Measurements from ENCODE around the gene PRAF2.

The PRAF2 gene

GRCh38 chrX:49040376-49040955 lies 33.3 kb downstream of the PRAF2 start:
- Histone ChIP-seq H3K4me3 (ENCODE audit: low read length in 2 of 2) (peak overlapping the region in 1 of 2 donors; percentile 15), H3K18ac (ENCODE audit: low read length) (no peak overlapping the region), H3K27ac (replicated peaks; ENCODE audit: low read length) (peak overlapping the region; percentile 18)

GRCh38 chrX:49039598-49040375 lies 34.0 kb downstream of the PRAF2 start:
- Histone ChIP-seq H2BK120ac (ENCODE audit: low read depth, low read length) (no peak overlapping the region), H3K9me3 (replicated peaks in 1 of 2; ENCODE audit: control insufficient read depth in 2 of 2, insufficient read depth in 1 of 2, low read depth in 1 of 2, low read length in 2 of 2) (no peaks in the 10 kb centered on the region), H3K4me2 (ENCODE audit: insufficient read depth, low read length, poor library complexity, severe bottlenecking) (peak overlapping the region; percentile 28), H3K27me3 (ENCODE audit: control insufficient read depth in 3 of 3, insufficient read depth in 3 of 3, low read depth in 1 of 3, low read length in 3 of 3) (no peaks in the 10 kb centered on the region), H3K14ac (ENCODE audit: low read length) (no peak overlapping the region), H3K23ac (ENCODE audit: low read depth, low read length, poor library complexity) (no peak overlapping the region), H3K36me3 (replicated peaks in 1 of 2; ENCODE audit: control insufficient read depth in 2 of 2, insufficient read depth in 2 of 2, low read length in 2 of 2) (peaks cover 19 to 33% of the 10 kb centered on the region in 2 donors), H4K8ac (ENCODE audit: low read depth, low read length) (no peak overlapping the region), H3K9ac (ENCODE audit: low read depth, low read length, poor library complexity) (no peak overlapping the region), H3K4ac (ENCODE audit: low read length) (no peak overlapping the region), H2BK15ac (ENCODE audit: low read length) (no peak overlapping the region), H3K79me1 (ENCODE audit: low read depth, low read length) (peaks cover 2% of the 10 kb centered on the region), H3K27ac (replicated peaks; ENCODE audit: low read length) (peak overlapping the region; percentile 87), H2BK5ac (ENCODE audit: low read length) (no peak overlapping the region), H3K4me3 (ENCODE audit: low read length in 2 of 2) (peak overlapping the region in 1 of 2 donors; percentile 15), H3K18ac (ENCODE audit: low read length) (peak overlapping the region; percentile 52), H2BK12ac (ENCODE audit: low read length) (peak overlapping the region; percentile 16), H2AK5ac (ENCODE audit: low read depth, low read length) (no peak overlapping the region), H3K4me1 (ENCODE audit: control insufficient read depth in 2 of 2, insufficient read depth in 1 of 2, low read depth in 1 of 2, low read length in 2 of 2) (peaks cover 8 to 17% of the 10 kb centered on the region in 2 donors), H2AFZ (ENCODE audit: low read length) (peak overlapping the region; percentile 4), H4K91ac (ENCODE audit: low read depth, low read length, poor library complexity) (no peak overlapping the region)
- WGBS, 2 donors (ENCODE audit: extremely low coverage in 2 of 2, insufficient read length in 2 of 2, insufficient replicate concordance in 1 of 2), result no CpG with 5 or more reads among the region's 9 CpGs
- DNase-seq (ENCODE audit: low spot score), result peak; percentile 74

More at GRCh38 chrX:49040376-49040955, 33.3 kb downstream of the PRAF2 start:
- no peak overlapping the region for H2BK15ac ChIP-seq (ENCODE audit: low read length)
- no peak overlapping the region for H3K23ac ChIP-seq (ENCODE audit: low read depth, low read length, poor library complexity)
- H3K36me3 ChIP-seq (replicated peaks in 1 of 2; ENCODE audit: control insufficient read depth in 2 of 2, insufficient read depth in 2 of 2, low read length in 2 of 2), result peaks cover 19 to 33% of the 10 kb centered on the region in 2 donors
- peaks cover 8 to 17% of the 10 kb centered on the region in 2 donors for H3K4me1 ChIP-seq (ENCODE audit: control insufficient read depth in 2 of 2, insufficient read depth in 1 of 2, low read depth in 1 of 2, low read length in 2 of 2)
- H2AK5ac ChIP-seq (ENCODE audit: low read depth, low read length), result no peak overlapping the region
- H2BK12ac ChIP-seq (ENCODE audit: low read length), result no peak overlapping the region
- H3K9me3 ChIP-seq (replicated peaks in 1 of 2; ENCODE audit: control insufficient read depth in 2 of 2, insufficient read depth in 1 of 2, low read depth in 1 of 2, low read length in 2 of 2), result no peaks in the 10 kb centered on the region
- no peaks in the 10 kb centered on the region for H3K27me3 ChIP-seq (ENCODE audit: control insufficient read depth in 3 of 3, insufficient read depth in 3 of 3, low read depth in 1 of 3, low read length in 3 of 3)
- H3K79me1 ChIP-seq (ENCODE audit: low read depth, low read length), result peaks cover 2% of the 10 kb centered on the region
- H4K91ac ChIP-seq (ENCODE audit: low read depth, low read length, poor library complexity), result no peak overlapping the region
- H3K14ac ChIP-seq (ENCODE audit: low read length), result no peak overlapping the region
- H3K9ac ChIP-seq (ENCODE audit: low read depth, low read length, poor library complexity), result no peak overlapping the region
- no peak overlapping the region for H4K8ac ChIP-seq (ENCODE audit: low read depth, low read length)
- H3K4me2 ChIP-seq (ENCODE audit: insufficient read depth, low read length, poor library complexity, severe bottlenecking), result peak overlapping the region; percentile 28
- no peak for DNase-seq (ENCODE audit: low spot score)
- WGBS, 2 donors (ENCODE audit: extremely low coverage in 2 of 2, insufficient read length in 2 of 2, insufficient replicate concordance in 1 of 2), result no CpG with 5 or more reads among the region's 7 CpGs
- H2AFZ ChIP-seq (ENCODE audit: low read length), result no peak overlapping the region
- H2BK5ac ChIP-seq (ENCODE audit: low read length), result no peak overlapping the region
- H3K4ac ChIP-seq (ENCODE audit: low read length), result no peak overlapping the region
- no peak overlapping the region for H2BK120ac ChIP-seq (ENCODE audit: low read depth, low read length)

DNA sequence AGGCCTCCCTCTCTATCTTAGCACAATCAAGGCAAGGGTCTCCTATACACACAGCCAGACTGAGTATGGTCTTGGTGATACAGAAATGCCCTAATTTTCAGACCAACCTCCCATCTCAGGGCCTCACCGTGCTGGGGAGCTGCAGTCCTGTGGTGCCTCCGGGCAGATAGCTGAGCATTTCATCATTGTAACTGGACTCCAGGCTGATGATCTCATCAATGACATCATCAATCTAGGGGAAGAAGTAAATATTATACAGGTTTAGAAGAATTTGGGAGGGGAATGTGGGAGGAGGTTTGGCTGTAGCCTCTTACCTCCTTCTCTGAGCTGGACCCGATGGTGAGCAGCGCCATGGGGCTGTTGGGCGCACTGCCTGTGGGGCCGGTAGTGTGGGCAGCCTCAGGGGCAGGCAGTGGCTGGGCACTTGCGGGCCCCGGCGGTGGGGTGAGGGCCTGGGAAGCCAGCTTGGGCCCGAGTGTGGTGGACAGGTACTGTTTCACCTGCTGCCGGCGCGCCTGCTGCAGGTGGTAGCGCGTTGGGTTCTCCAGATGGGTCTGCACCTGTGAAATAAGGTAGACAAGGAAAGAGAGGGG lies 35.8 kb downstream of the PRAF2 start:
- Histone ChIP-seq H2AFZ (ENCODE audit: low read length) (no peak overlapping the region), H3K4ac (ENCODE audit: low read length) (no peak overlapping the region), H3K27me3 (ENCODE audit: control insufficient read depth in 3 of 3, insufficient read depth in 3 of 3, low read depth in 1 of 3, low read length in 3 of 3) (no peaks in the 10 kb centered on the region), H3K4me2 (ENCODE audit: insufficient read depth, low read length, poor library complexity, severe bottlenecking) (no peak overlapping the region), H3K23ac (ENCODE audit: low read depth, low read length, poor library complexity) (no peak overlapping the region), H3K79me1 (ENCODE audit: low read depth, low read length) (peaks cover 2% of the 10 kb centered on the region), H3K4me1 (ENCODE audit: control insufficient read depth in 2 of 2, insufficient read depth in 1 of 2, low read depth in 1 of 2, low read length in 2 of 2) (peaks cover 8 to 17% of the 10 kb centered on the region in 2 donors), H3K9me3 (replicated peaks in 1 of 2; ENCODE audit: control insufficient read depth in 2 of 2, insufficient read depth in 1 of 2, low read depth in 1 of 2, low read length in 2 of 2) (no peaks in the 10 kb centered on the region), H3K9ac (ENCODE audit: low read depth, low read length, poor library complexity) (no peak overlapping the region), H4K91ac (ENCODE audit: low read depth, low read length, poor library complexity) (no peak overlapping the region), H2BK120ac (ENCODE audit: low read depth, low read length) (no peak overlapping the region), H4K8ac (ENCODE audit: low read depth, low read length) (no peak overlapping the region), H3K27ac (replicated peaks; ENCODE audit: low read length) (no peak overlapping the region), H2BK12ac (ENCODE audit: low read length) (no peak overlapping the region), H3K14ac (ENCODE audit: low read length) (no peak overlapping the region), H3K4me3 (ENCODE audit: low read length in 2 of 2) (no peak overlapping the region), H2BK15ac (ENCODE audit: low read length) (no peak overlapping the region), H2AK5ac (ENCODE audit: low read depth, low read length) (no peak overlapping the region), H3K18ac (ENCODE audit: low read length) (no peak overlapping the region), H2BK5ac (ENCODE audit: low read length) (no peak overlapping the region), H3K36me3 (replicated peaks in 1 of 2; ENCODE audit: control insufficient read depth in 2 of 2, insufficient read depth in 2 of 2, low read length in 2 of 2) (peaks cover 29 to 50% of the 10 kb centered on the region in 2 donors)
- WGBS, 2 donors (ENCODE audit: extremely low coverage in 2 of 2, insufficient read length in 2 of 2, insufficient replicate concordance in 1 of 2), result no CpG with 5 or more reads among the region's 15 CpGs
- no peak for DNase-seq (ENCODE audit: low spot score)

GRCh38 chrX:49030283-49030682 lies 43.5 kb downstream of the PRAF2 start:
- no peak overlapping the region for H4K91ac ChIP-seq (ENCODE audit: low read depth, low read length, poor library complexity)
- H3K79me1 ChIP-seq (ENCODE audit: low read depth, low read length), result no peaks in the 10 kb centered on the region
- H2BK5ac ChIP-seq (ENCODE audit: low read length), result no peak overlapping the region
- H3K14ac ChIP-seq (ENCODE audit: low read length), result no peak overlapping the region
- no CpG with 5 or more reads among the region's 6 CpGs for WGBS, 2 donors (ENCODE audit: extremely low coverage in 2 of 2, insufficient read length in 2 of 2, insufficient replicate concordance in 1 of 2)
- H3K9me3 ChIP-seq (replicated peaks in 1 of 2; ENCODE audit: control insufficient read depth in 2 of 2, insufficient read depth in 1 of 2, low read depth in 1 of 2, low read length in 2 of 2), result no peaks in the 10 kb centered on the region
- H2AFZ ChIP-seq (ENCODE audit: low read length), result no peak overlapping the region
- no peak overlapping the region for H2BK12ac ChIP-seq (ENCODE audit: low read length)
- no peak overlapping the region for H3K9ac ChIP-seq (ENCODE audit: low read depth, low read length, poor library complexity)
- H3K4me1 ChIP-seq (ENCODE audit: control insufficient read depth in 2 of 2, insufficient read depth in 1 of 2, low read depth in 1 of 2, low read length in 2 of 2), result no peaks in the 10 kb centered on the region
- no peak overlapping the region for H3K4me3 ChIP-seq (ENCODE audit: low read length in 2 of 2)
- H3K4ac ChIP-seq (ENCODE audit: low read length), result no peak overlapping the region
- H3K27me3 ChIP-seq (ENCODE audit: control insufficient read depth in 3 of 3, insufficient read depth in 3 of 3, low read depth in 1 of 3, low read length in 3 of 3), result no peaks in the 10 kb centered on the region
- no peak overlapping the region for H3K23ac ChIP-seq (ENCODE audit: low read depth, low read length, poor library complexity)
- H2BK15ac ChIP-seq (ENCODE audit: low read length), result no peak overlapping the region
- H4K8ac ChIP-seq (ENCODE audit: low read depth, low read length), result no peak overlapping the region
- H3K4me2 ChIP-seq (ENCODE audit: insufficient read depth, low read length, poor library complexity, severe bottlenecking), result no peak overlapping the region
- H2AK5ac ChIP-seq (ENCODE audit: low read depth, low read length), result no peak overlapping the region
- no peak overlapping the region for H3K18ac ChIP-seq (ENCODE audit: low read length)
- H3K27ac ChIP-seq (replicated peaks; ENCODE audit: low read length), result no peak overlapping the region
- H2BK120ac ChIP-seq (ENCODE audit: low read depth, low read length), result no peak overlapping the region
- DNase-seq (ENCODE audit: low spot score), result no peak
- H3K36me3 ChIP-seq (replicated peaks in 1 of 2; ENCODE audit: control insufficient read depth in 2 of 2, insufficient read depth in 2 of 2, low read length in 2 of 2), result peaks cover 13 to 39% of the 10 kb centered on the region in 2 donors
